HG03196 (cell line): ENCODE data around the gene DSTYK.

Experiments
- ATAC-seq: cut with Tn5 transposase; IDR thresholded peaks from one replicate; pipeline ENCODE4 v1.9.1; 2021; ENCODE audit not compliant: unreplicated experiment

Gene DSTYK

GRCh38 chr1:205141236-205142101 lies 70.0 kb downstream of the DSTYK start:
- ATAC-seq, result no peak

GRCh38 chr1:205140113-205140512 lies 71.4 kb downstream of the DSTYK start:
- ATAC-seq, result no peak

DNA sequence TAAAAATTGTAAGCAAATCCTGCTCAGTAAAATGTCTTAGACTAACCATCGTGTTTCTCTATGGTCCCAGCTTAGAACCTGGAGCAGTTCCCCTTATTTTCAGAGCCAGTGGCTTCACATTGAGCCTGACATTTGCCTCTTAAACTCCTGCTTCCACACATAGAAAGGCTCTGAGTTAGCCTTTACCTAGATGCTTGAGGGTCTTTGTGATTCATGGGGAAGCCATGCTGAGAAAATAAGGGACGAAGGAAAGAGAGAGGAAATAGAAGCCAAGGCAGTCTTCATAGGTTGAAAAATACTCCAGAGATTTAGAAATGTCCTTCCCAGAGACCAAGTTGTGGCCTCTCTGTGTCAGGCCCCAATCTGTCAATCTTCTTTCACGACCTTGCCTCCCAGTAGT lies 73.6 kb downstream of the DSTYK start:
- no peak for ATAC-seq

DNA sequence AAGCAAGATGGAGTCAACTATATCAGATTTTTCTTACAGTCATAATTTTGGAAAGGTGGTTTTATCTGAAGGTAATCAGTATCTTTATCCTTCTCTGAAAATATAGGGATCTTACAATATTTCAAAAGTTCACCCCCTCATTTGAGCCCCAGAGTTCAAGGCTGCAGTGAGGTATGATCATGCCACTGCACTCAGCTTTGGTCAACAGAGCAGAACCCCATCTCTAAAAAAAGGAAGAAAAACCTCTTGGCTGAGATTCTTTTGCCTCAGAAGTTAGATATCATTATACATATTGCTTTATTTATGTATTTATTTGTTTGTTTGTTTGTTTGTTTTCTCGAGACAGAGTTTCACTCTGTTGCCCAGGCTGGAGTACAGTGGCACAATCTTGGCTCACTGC lies 78.2 kb downstream of the DSTYK start:
- no peak for ATAC-seq

DNA sequence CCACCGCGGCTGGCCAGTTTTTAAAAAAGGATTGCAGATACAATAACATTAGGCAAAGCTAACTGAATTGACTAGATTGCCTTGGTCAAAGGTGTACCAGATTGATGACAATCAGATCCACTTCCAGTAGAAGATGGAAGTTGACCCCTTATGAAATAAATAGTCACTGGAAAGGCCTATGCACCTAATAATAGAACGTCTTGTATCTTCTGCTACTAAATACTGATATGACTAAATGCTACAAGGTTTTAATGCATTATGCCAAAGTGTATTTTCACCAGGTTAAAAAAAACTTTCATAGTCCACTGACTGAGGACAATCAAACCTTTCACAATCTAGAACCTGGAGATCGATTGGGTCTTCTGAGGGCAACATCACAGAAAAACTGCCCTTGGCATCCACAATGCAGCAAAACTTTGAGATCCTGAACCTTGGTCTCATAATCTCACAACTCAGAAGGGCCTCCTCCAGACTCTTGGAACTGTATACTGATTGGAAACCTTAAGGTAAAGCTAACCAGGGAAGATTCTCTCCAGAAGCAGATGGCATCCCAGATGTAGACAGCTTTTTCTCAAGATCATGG lies 82.0 kb downstream of the DSTYK start:
- ATAC-seq, result no peak

GRCh38 chr1:205128050-205128449 lies 83.5 kb downstream of the DSTYK start:
- ATAC-seq, result no peak

DNA sequence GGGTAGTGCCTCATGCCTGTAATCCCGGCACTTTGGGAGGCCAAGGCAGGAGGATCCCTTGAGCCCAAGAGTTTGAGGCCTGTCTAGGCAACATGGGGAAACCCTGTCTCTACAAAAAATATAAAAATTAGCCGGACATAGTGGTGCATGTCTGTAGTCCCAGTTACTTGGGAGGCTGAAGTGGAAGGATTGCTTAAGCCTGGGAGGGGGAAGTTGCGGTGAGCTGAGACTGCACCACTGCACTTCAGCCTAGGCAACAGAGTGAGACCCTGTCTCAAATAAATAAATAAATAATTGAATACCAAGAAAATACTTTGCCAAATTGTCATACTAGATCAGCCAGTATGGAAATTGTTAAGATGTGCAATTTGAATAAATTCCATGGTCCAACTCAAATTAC lies 83.9 kb downstream of the DSTYK start:
- ATAC-seq, result no peak

GRCh38 chr1:205124726-205125125 lies 86.8 kb downstream of the DSTYK start:
- no peak for ATAC-seq

DNA sequence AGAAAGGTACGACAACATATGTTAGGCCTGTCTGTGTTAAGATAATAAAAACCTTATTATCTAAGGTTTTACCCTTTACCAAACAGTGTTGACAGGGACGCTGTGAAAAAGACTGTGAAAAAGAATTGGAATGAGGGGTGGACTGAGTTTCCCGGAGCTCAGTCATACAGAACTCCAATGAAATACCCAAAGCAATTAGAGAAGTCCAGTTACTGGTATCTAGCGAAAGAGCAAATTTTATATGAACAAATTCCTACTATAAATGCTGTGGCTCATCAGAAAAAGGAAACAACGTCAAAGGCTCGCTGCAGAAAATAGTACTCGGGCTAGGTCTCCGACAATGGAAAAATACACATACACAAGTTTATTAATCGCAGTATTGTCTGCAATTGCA lies 89.0 kb downstream of the DSTYK start:
- peak; percentile 17 for ATAC-seq

GRCh38 chr1:205121660-205122488 lies 89.6 kb downstream of the DSTYK start, which contains the start of gene RBBP5:
RBBP5 (minus strand) TSS chr1:205121978; CDS start chr1:205121873, 105 bp downstream.
- ATAC-seq, result peak; percentile 96

GRCh38 chr1:205118752-205119151 lies 92.8 kb downstream of the DSTYK start:
- ATAC-seq, result no peak

DNA sequence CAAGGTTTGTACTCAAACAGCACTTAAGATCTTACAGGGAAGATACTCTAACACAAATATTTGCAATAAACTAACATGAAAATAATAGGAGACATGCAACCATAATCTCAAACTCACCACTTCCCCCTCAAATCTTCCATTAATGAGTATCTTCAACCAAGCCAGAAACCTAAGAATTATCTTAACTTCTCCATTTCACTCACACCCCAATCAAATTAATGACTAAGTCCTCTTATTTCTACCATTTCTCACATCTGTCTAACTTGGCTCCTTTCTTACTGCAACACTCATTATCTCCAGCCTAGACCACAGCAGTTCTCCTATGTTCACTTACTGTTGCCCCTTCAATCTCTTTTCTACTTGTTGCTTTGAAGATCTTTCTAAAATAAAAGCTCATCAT lies 100.1 kb downstream of the DSTYK start:
- ATAC-seq, result no peak

- ATAC-seq, result no peak
Observed at GRCh38 chr1:205109711-205110110, 101.8 kb downstream of the DSTYK start.

DNA sequence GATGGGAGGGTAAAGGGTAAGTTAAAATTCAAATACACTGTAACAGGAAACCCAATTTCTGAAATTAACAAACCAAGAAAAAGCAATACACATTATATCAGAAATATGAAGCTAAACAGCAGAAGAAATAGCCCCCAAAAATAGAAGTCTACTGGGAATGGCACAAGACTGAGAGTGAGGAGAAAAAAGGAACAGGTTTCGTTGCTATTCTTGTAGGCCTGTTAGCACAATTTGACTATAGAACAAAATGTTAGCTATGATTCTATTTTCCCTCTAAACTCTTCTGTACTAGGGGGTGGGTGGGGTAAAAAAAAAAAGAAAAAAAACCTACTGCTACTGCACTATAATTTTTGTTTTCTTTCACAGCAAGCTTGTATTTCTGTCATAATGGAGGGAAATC lies 102.2 kb downstream of the DSTYK start:
- no peak for ATAC-seq

DNA sequence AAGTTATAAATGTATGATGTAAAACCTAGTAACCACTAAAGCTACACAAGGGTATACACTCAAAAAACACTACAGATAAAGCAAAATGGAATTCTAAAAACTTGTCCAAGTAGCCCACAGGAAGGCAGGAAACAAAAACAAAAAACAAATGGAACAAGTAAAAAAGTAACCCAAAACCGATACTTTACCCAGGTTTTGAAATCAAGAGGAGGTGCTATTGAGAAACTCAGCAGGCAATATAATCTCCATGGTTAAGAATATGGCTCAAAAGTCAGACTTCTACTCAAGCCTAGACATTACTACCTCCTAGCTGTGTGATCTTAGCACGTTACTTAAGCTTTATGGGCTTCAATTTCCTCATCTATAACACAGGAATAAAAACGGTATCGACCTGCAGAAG lies 103.0 kb downstream of the DSTYK start:
- no peak for ATAC-seq

DNA sequence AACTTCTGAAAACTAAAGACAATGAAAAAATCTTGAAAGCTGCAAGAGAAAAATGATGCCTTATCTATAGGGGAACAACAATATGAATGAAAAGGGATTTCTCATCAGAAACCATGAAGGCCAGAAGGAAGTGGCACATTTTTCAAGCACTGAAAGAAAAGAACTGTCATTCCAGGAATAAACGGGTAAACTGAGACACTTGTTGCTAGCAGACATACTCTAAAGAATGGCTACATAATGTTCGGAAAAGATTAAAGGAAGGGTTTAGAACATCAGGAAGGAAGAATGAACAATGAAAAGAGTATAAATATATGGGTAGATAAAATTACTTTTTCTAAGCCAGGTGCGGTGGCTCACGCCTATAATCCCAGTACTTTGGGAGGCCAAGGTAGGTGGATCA lies 104.2 kb downstream of the DSTYK start:
- no peak for ATAC-seq

DNA sequence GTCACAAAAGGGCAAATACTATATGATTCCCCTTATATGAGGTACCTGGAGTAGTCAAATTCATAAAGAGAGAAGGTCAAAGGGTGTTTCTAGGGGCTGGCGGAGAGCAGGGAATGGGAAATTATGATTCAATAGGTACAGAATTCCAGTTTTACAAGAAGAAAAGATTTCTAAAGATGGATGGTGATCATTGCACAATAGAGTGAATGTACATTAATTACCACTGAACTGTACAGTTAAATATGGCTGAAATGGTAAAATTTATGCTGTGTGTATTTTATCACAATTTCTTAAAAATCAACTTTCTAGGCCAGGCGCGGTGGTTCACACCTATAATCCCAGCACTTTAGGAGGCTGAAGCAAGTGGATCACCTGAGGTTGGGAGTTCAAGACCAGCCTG lies 109.1 kb downstream of the DSTYK start:
- no peak for ATAC-seq

GRCh38 chr1:205098242-205098641 lies 113.3 kb downstream of the DSTYK start:
- ATAC-seq, result no peak

GRCh38 chr1:205095422-205095821 lies 116.1 kb downstream of the DSTYK start:
- ATAC-seq, result no peak
